HepG2 (cell line): ENCODE data around the gene PRR30. TPM values are rescaled to one million over a fixed set of nuclear protein-coding genes. Genes with fewer than 3 reads are reported as not detected.

Experiments
- ARNTL ChIP-seq: sonication (generic); formaldehyde crosslinking; IDR thresholded peaks from 2 replicates; pipeline ENCODE4 v1.4.0; 2020; ENCODE audit warnings: mild to moderate bottlenecking, missing genetic modification reagents
- BRF2 ChIP-seq: sonication (generic); formaldehyde crosslinking; IDR thresholded peaks from 2 replicates; pipeline ENCODE4 v1.8.1; 2022; ENCODE audit warnings: mild to moderate bottlenecking, missing genetic modification reagents
- FOXA1 ChIP-seq, 2 experiments: fragments of 450-650 bp in 1 of 2; sonication (generic) in 1 of 2; formaldehyde crosslinking in 1 of 2; IDR thresholded peaks; 2 replicates each; pipeline versions ENCODE4 v1.4.0 to v1.6.1; 2016 to 2020; ENCODE audit warnings: missing genetic modification reagents in 1 of 2
- HMG20A ChIP-seq: IDR thresholded peaks from 2 replicates; pipeline ENCODE4 v1.6.1; 2016; ENCODE audit warnings: borderline replicate concordance
- ISL2 ChIP-seq: sonication (generic); formaldehyde crosslinking; IDR thresholded peaks from 2 replicates; pipeline ENCODE4 v1.5.0; 2020; ENCODE audit warnings: missing genetic modification reagents
- KAT7 ChIP-seq: IDR thresholded peaks from 2 replicates; pipeline ENCODE4 v1.6.1; 2018; ENCODE audit warnings: borderline replicate concordance, missing compliant biosample characterization
- NR2F6 ChIP-seq, 2 experiments: IDR thresholded peaks; 2 replicates each; pipeline ENCODE4 v1.6.1; 2016; ENCODE audit warnings: antibody characterized with exemption in 1 of 2, mild to moderate bottlenecking in 1 of 2
- PITX1 ChIP-seq: sonication (generic); formaldehyde crosslinking; IDR thresholded peaks from 2 replicates; pipeline ENCODE4 v1.5.1; 2020; ENCODE audit warnings: mild to moderate bottlenecking, missing genetic modification reagents
- SOX6 ChIP-seq, 2 experiments: fragments of 450-650 bp in 1 of 2; sonication (generic) in 1 of 2; formaldehyde crosslinking in 1 of 2; IDR thresholded peaks; 2 replicates each; pipeline versions ENCODE4 v1.4.0 to v1.6.1; 2017 to 2020; ENCODE audit warnings: antibody characterized with exemption in 1 of 2, mild to moderate bottlenecking in 1 of 2, missing genetic modification reagents in 1 of 2
- ZKSCAN1 ChIP-seq: fragments of 150-350 bp; IDR thresholded peaks from 2 replicates; pipeline ENCODE4 v1.6.1; 2014; ENCODE audit warnings: low read length
- ZNF496 ChIP-seq: sonication (generic); formaldehyde crosslinking; IDR thresholded peaks from 2 replicates; pipeline ENCODE4 v1.8.1; 2023; ENCODE audit warnings: mild to moderate bottlenecking, moderate library complexity, missing genetic modification reagents; ENCODE audit not compliant: insufficient replicate concordance
- ZNF558 ChIP-seq: sonication (generic); formaldehyde crosslinking; IDR thresholded peaks from 2 replicates; pipeline ENCODE4 v1.9.0; 2022; ENCODE audit warnings: mild to moderate bottlenecking, missing genetic modification reagents, borderline replicate concordance
- ZNF749 ChIP-seq: sonication (generic); formaldehyde crosslinking; IDR thresholded peaks from 2 replicates; pipeline ENCODE4 v1.8.0; 2022; ENCODE audit warnings: mild to moderate bottlenecking, missing genetic modification reagents, moderate library complexity, borderline replicate concordance
- ZNF761 ChIP-seq: sonication (generic); formaldehyde crosslinking; conservative IDR thresholded peaks from 2 replicates; pipeline ENCODE4 v1.4.0; 2020; ENCODE audit warnings: mild to moderate bottlenecking, missing genetic modification reagents
- ZNF790 ChIP-seq: sonication (generic); formaldehyde crosslinking; IDR thresholded peaks from 2 replicates; pipeline ENCODE4 v1.8.0; 2022; ENCODE audit warnings: missing genetic modification reagents, mild to moderate bottlenecking, borderline replicate concordance
- polyA plus RNA-seq, 8 experiments: library from polyadenylated mRNA; depleted of rRNA in 3 of 8; stranded (reverse) in 7 of 8; unstranded in 1 of 8; fragments of >200 nt; fragmentation: Illumina TruSeq in 4 of 8; extraction: Trizol in 4 of 8; gene quantifications; 2 replicates each; pipeline versions ENCODE4 v1.2.1 to v1.2.3, GENCODE V29; 2011 to 2016; ENCODE audit warnings: low read depth in 4 of 8, missing spikeins in 1 of 8, mixed read lengths in 1 of 8; ENCODE audit not compliant: insufficient read depth in 1 of 8
- total RNA-seq, 5 experiments: library from RNA; depleted of rRNA; stranded (reverse); fragments of >200 nt; fragmentation: Illumina TruSeq; extraction: Trizol; gene quantifications; 2 replicates each; pipeline ENCODE4 v1.2.3, GENCODE V29; 2016; ENCODE audit warnings: low read depth in 1 of 5
- TF ChIP-seq, protein P1 (sequence below): sonication (generic); formaldehyde crosslinking; IDR thresholded peaks from 2 replicates; pipeline ENCODE4 v1.5.0; 2020; ENCODE audit warnings: missing genetic modification reagents, mild to moderate bottlenecking, borderline replicate concordance
- TF ChIP-seq, protein P2 (sequence below): sonication (generic); formaldehyde crosslinking; conservative IDR thresholded peaks from 2 replicates; pipeline ENCODE4 v1.4.0; 2020; ENCODE audit warnings: missing genetic modification reagents
- TF ChIP-seq, protein P3 (sequence below): sonication (generic); formaldehyde crosslinking; IDR thresholded peaks from 2 replicates; pipeline ENCODE4 v1.4.0; 2020; ENCODE audit warnings: missing genetic modification reagents, borderline replicate concordance

The PRR30 gene
- total and polyA plus RNA-seq, 2 of the 13 experiments (the other 11 are each of a cell fraction or from before 2014, with no cell fraction given), result not detected

DNA sequence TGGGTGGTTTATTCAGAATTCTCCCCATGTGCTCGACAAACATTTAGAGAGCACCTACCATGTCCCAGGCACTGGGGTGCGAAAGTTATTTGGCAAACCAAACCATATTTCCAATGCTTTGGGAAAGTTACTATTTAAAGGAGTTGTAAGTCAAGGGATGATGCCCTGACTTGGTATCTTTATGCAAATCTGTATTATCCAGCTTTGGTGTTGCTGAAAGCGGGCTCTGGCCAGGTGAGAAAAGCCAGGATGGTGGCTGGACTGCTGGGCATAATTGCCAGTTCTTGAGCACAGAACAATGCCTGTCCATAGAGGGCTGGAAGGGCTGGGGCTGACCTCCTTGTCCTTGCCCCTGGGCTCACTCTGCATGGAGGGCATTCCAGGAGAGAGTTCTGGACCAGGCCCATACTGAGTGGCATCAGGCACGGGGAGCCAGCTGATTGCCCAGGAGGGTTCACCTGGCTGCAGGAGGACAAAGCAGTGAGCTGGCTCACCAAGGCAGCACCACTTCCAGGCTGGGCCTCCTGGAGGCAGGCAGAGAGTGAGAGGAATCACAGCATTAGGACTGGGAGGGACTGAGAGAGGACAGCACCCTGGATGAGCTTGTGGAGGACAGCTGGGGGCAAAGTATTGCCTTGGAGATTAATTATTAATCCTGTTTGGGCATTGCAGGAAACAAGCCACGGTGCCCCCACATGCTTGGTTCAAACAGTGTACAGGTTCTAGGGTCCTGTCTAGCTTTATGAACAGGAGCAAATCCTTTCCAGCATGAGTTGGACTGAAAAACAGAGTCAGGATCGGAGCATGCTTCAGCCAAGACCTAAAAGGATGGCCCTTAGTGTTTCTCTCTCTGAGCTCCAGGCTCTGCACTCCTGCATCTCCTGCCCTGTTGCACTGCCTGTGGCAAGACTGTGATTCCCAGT, 45.5 kb downstream of the PRR30 start (continued):
- TF ChIP-seq, protein P1, sequence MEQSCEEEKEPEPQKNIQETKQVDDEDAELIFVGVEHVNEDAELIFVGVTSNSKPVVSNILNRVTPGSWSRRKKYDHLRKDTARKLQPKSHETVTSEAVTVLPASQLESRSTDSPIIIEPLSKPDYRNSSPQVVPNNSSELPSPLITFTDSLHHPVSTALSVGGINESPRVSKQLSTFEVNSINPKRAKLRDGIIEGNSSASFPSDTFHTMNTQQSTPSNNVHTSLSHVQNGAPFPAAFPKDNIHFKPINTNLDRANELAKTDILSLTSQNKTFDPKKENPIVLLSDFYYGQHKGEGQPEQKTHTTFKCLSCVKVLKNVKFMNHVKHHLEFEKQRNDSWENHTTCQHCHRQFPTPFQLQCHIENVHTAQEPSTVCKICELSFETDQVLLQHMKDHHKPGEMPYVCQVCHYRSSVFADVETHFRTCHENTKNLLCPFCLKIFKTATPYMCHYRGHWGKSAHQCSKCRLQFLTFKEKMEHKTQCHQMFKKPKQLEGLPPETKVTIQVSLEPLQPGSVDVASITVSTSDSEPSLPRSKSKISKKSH (CRISPR knock-in tag), result 0 out of 2 replicates have a peak, but pooled peaks have one; percentile 41
- TF ChIP-seq, protein P2, sequence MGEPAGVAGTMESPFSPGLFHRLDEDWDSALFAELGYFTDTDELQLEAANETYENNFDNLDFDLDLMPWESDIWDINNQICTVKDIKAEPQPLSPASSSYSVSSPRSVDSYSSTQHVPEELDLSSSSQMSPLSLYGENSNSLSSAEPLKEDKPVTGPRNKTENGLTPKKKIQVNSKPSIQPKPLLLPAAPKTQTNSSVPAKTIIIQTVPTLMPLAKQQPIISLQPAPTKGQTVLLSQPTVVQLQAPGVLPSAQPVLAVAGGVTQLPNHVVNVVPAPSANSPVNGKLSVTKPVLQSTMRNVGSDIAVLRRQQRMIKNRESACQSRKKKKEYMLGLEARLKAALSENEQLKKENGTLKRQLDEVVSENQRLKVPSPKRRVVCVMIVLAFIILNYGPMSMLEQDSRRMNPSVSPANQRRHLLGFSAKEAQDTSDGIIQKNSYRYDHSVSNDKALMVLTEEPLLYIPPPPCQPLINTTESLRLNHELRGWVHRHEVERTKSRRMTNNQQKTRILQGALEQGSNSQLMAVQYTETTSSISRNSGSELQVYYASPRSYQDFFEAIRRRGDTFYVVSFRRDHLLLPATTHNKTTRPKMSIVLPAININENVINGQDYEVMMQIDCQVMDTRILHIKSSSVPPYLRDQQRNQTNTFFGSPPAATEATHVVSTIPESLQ (CRISPR knock-in tag), result no peak
- TF ChIP-seq NR2F6 (IDR thresholded peaks at IDR 0.05), result peak; percentile 73
- peak; percentile 86 for TF ChIP-seq NR2F6 (CRISPR knock-in tag; IDR thresholded peaks at IDR 0.05)
- TF ChIP-seq HMG20A (CRISPR knock-in tag), result peak; percentile 68; the same call in 1 of the 2 replicates
- TF ChIP-seq ZNF496 (CRISPR knock-in tag), result no peak
- TF ChIP-seq, protein P3, sequence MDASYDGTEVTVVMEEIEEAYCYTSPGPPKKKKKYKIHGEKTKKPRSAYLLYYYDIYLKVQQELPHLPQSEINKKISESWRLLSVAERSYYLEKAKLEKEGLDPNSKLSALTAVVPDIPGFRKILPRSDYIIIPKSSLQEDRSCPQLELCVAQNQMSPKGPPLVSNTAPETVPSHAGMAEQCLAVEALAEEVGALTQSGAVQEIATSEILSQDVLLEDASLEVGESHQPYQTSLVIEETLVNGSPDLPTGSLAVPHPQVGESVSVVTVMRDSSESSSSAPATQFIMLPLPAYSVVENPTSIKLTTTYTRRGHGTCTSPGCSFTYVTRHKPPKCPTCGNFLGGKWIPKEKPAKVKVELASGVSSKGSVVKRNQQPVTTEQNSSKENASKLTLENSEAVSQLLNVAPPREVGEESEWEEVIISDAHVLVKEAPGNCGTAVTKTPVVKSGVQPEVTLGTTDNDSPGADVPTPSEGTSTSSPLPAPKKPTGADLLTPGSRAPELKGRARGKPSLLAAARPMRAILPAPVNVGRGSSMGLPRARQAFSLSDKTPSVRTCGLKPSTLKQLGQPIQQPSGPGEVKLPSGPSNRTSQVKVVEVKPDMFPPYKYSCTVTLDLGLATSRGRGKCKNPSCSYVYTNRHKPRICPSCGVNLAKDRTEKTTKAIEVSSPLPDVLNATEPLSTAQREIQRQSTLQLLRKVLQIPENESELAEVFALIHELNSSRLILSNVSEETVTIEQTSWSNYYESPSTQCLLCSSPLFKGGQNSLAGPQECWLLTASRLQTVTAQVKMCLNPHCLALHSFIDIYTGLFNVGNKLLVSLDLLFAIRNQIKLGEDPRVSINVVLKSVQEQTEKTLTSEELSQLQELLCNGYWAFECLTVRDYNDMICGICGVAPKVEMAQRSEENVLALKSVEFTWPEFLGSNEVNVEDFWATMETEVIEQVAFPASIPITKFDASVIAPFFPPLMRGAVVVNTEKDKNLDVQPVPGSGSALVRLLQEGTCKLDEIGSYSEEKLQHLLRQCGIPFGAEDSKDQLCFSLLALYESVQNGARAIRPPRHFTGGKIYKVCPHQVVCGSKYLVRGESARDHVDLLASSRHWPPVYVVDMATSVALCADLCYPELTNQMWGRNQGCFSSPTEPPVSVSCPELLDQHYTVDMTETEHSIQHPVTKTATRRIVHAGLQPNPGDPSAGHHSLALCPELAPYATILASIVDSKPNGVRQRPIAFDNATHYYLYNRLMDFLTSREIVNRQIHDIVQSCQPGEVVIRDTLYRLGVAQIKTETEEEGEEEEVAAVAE (CRISPR knock-in tag), result no peak; the same call in 1 of the 2 replicates
- no peak for TF ChIP-seq FOXA1 (IDR thresholded peaks at IDR 0.05)
- peak; percentile 35; the same call in 1 of the 2 replicates for TF ChIP-seq FOXA1 (CRISPR knock-in tag; IDR thresholded peaks at IDR 0.05)
- no peak; the same call in 1 of the 2 replicates for TF ChIP-seq ZNF749 (CRISPR knock-in tag)
- TF ChIP-seq ISL2 (CRISPR knock-in tag), result peak; percentile 86
- TF ChIP-seq ZNF558 (CRISPR knock-in tag), result no peak; the same call in 1 of the 2 replicates
- peak; percentile 96 for TF ChIP-seq PITX1
- TF ChIP-seq ZNF790, result 0 out of 2 replicates have a peak, but pooled peaks have one; percentile 27
- peak; percentile 89 for TF ChIP-seq ARNTL
- no peak for TF ChIP-seq SOX6 (IDR thresholded peaks at IDR 0.05)
- peak; percentile 60; the same call in 1 of the 2 replicates for TF ChIP-seq SOX6 (CRISPR knock-in tag; IDR thresholded peaks at IDR 0.05)
- TF ChIP-seq KAT7 (CRISPR knock-in tag), result peak; percentile 76; the same call in 1 of the 2 replicates
- peak; percentile 26; the same call in 1 of the 2 replicates for TF ChIP-seq BRF2 (CRISPR knock-in tag)
- peak; percentile 73 for TF ChIP-seq ZNF761 (CRISPR knock-in tag)
- no peak for TF ChIP-seq ZKSCAN1
